Spleen (tissue), 11 donors: ENCODE measurements around the gene PLXNB1. TPM values are rescaled to one million over a fixed set of nuclear protein-coding genes. Genes with fewer than 3 reads are reported as not detected.
"Not testable (repeated sequence)": the region's sequence is repeated elsewhere in the genome, so short reads cannot be mapped to it uniquely, and the experiment has no call there.

Experiments
- DNase-seq: peaks from one replicate; pipeline ENCODE4 v3.0.0-alpha.2; 2020
- H3K27ac ChIP-seq, 8 donors: fragments of 200-600 bp; sonication (generic) in 7 of 8; 1 replicate in 4 of 8; 2 replicates in 4 of 8; pipeline versions ENCODE4 v1.5.0 to v1.8.0; 2016 to 2021; ENCODE audit warnings: inconsistent platforms in 4 of 8, mild to moderate bottlenecking in 4 of 8, moderate library complexity in 1 of 8
- H3K27me3 ChIP-seq, 7 donors: fragments of 200-600 bp; sonication (generic) in 6 of 7; replicated peaks in 1 of 7; 1 replicate in 4 of 7; 2 replicates in 3 of 7; pipeline versions ENCODE4 v1.5.0 to v1.8.0; 2016 to 2021; ENCODE audit warnings: inconsistent platforms in 3 of 7, mild to moderate bottlenecking in 1 of 7
- H3K36me3 ChIP-seq, 6 donors: fragments of 200-600 bp; sonication (generic) in 5 of 6; 1 replicate in 4 of 6; 2 replicates in 2 of 6; pipeline versions ENCODE4 v1.5.0 to v1.8.0; 2016 to 2021; ENCODE audit warnings: inconsistent platforms in 2 of 6
- H3K4me1 ChIP-seq, 6 donors: fragments of 200-600 bp; sonication (generic) in 5 of 6; 1 replicate in 3 of 6; 2 replicates in 3 of 6; pipeline versions ENCODE4 v1.5.0 to v1.8.0; 2016 to 2021; ENCODE audit warnings: inconsistent platforms in 3 of 6
- H3K4me3 ChIP-seq, 8 donors: fragments of 200-600 bp; sonication (generic) in 7 of 8; 1 replicate in 4 of 8; 2 replicates in 4 of 8; pipeline versions ENCODE4 v1.5.0 to v1.8.0; 2016 to 2021; ENCODE audit warnings: inconsistent platforms in 4 of 8, mild to moderate bottlenecking in 4 of 8, moderate library complexity in 2 of 8
- H3K9me3 ChIP-seq, 8 donors: fragments of 200-600 bp; sonication (generic) in 7 of 8; 1 replicate in 4 of 8; 2 replicates in 4 of 8; pipeline versions ENCODE4 v1.5.0 to v1.8.0; 2016 to 2021; ENCODE audit warnings: inconsistent platforms in 4 of 8
- CTCF ChIP-seq, 11 experiments: fragments of 200-600 bp in 7 of 11; fragments of 450-650 bp in 4 of 11; sonication (generic) in 4 of 11; IDR thresholded peaks in 8 of 11; conservative IDR thresholded peaks in 3 of 11; 1 replicate in 7 of 11; 2 replicates in 4 of 11; pipeline versions ENCODE4 v1.4.0 to v1.8.0; 2016 to 2021; ENCODE audit warnings: antibody characterized with exemption in 11 of 11, inconsistent platforms in 4 of 11, mild to moderate bottlenecking in 1 of 11
- POLR2A ChIP-seq, 3 donors: fragments of 450-650 bp; IDR thresholded peaks; one replicate each; pipeline ENCODE4 v1.5.1; 2017; ENCODE audit warnings: antibody characterized with exemption in 3 of 3, mild to moderate bottlenecking in 1 of 3
- POLR2AphosphoS5 ChIP-seq, 3 donors: sonication (generic); formaldehyde crosslinking; IDR thresholded peaks; one replicate each; pipeline ENCODE4 v1.5.1; 2017; ENCODE audit warnings: antibody characterized with exemption in 3 of 3
- WGBS, 5 donors: extraction: QIAGEN DNeasy Blood & Tissue Kit in 3 of 5; methylation state at CpG; one replicate each; pipeline versions ENCODE4 v1.1.5 to v1.1.7; 2013 to 2018; 5-methylcytosine and 5-hydroxymethylcytosine counted together
- intact Hi-C: fragments of 100-400 bp; cut with DNase I; formaldehyde crosslinking; loops from one replicate; pipeline ENCODE4 v1.15.0; 2023; ENCODE audit warnings: low total_unique reads
- polyA plus RNA-seq, 3 donors: library from polyadenylated mRNA; stranded (reverse); fragments of 200-250 nt; gene quantifications; one replicate each; pipeline ENCODE4 v1.2.1, GENCODE V29; 2013
- total RNA-seq, 7 donors: library from RNA; depleted of rRNA in 3 of 7; stranded (reverse); fragments of >200 nt in 3 of 7; fragmentation: NEBNext Ultra II Directional in 4 of 7; extraction: Animal tissue kit (Norgen Biotek cat#: 25700) in 4 of 7; gene quantifications; one replicate each; pipeline versions ENCODE4 v1.1.0 to v1.2.1, GENCODE V29; 2016 to 2021
- donor health status: healthy with polysubstance abuse.
- donor health status: DM: no; HTN: no; CAD: no; lungs with moderate emphysema.
- donor health status: DM: no; HTN: no; CAD: no.
- donor health status: Bipolar disorder and iron deficiency.
- donor health status: healthy.
- donor health status: DM: no; HTN: no; CAD: no.
- donor health status: DM: yes; HTN: yes; CAD: no.

Gene PLXNB1
- total and polyA plus RNA-seq, 10 donors = 12.3 to 95.9 (median 54.2) TPM

- intact Hi-C loops = no loop called here
Observed at GRCh38 chr3:48465531-48466378, 35.9 kb upstream of the PLXNB1 start.

DNA sequence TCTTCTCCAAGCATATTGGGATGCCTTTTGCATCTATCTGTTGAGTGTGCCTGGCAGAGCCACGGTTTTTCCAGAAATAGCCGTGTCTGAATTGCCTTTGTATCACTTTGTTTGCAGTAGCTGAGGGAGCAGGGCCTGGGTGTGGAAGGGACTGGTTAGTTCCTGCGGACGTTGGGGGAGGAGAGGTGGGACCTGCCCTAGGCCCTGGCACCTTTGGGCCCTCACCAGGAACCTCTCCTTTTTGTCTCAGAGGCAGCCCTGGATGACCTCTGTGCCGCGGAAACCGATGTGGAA lies 35.3 kb upstream of the PLXNB1 start:
- DNase-seq = no peak
- H3K4me3 ChIP-seq = peak overlapping the region in 1 of 8 donors; percentile 92
- H3K27ac ChIP-seq = peak overlapping the region; percentile 92 to 99 (median 98)
- H3K4me1 ChIP-seq = peaks cover 41 to 61% (median 54%) of the 10 kb centered on the region in 6 donors
- TF ChIP-seq POLR2AphosphoS5 (IDR thresholded peaks at IDR 0.05) (no peak), CTCF (IDR thresholded peaks at IDR 0.05 in 8 of 11, conservative IDR thresholded peaks at IDR 0.05 in 3 of 11) (no peak), POLR2A (IDR thresholded peaks at IDR 0.05) (no peak)
- intact Hi-C loops = no loop called here
- H3K9me3 ChIP-seq = no peaks in the 10 kb centered on the region
- WGBS, 5 donors = 36 to 59% (median 43%) methylated on average over 6 to 7 of the region's 7 CpGs
- no peaks in the 10 kb centered on the region for H3K27me3 ChIP-seq
- peaks cover 0 to 85% (median 41%) of the 10 kb centered on the region in 6 donors for H3K36me3 ChIP-seq

More at GRCh38 chr3:48465531-48466378, 35.9 kb upstream of the PLXNB1 start:
- TF ChIP-seq POLR2AphosphoS5 (IDR thresholded peaks at IDR 0.05) (peak; percentile 96 to 98 (median 97)), POLR2A (IDR thresholded peaks at IDR 0.05) (peak; percentile 46 to 95 (median 78)), CTCF (IDR thresholded peaks at IDR 0.05 in 8 of 11, conservative IDR thresholded peaks at IDR 0.05 in 3 of 11) (peak; percentile 32 to 92 (median 69))
- Histone ChIP-seq H3K27me3 (no peaks in the 10 kb centered on the region), H3K4me3 (peak overlapping the region; percentile 39 to 92 (median 67)), H3K36me3 (peaks cover 0 to 85% (median 37%) of the 10 kb centered on the region in 6 donors), H3K4me1 (peaks cover 47 to 67% (median 60%) of the 10 kb centered on the region in 6 donors), H3K27ac (peak overlapping the region; percentile 92 to 99 (median 98)), H3K9me3 (no peaks in the 10 kb centered on the region)
- peak; percentile 98 for DNase-seq
- WGBS, 5 donors = 2 to 10% (median 6%) methylated on average over 9 to 21 of the region's 21 CpGs

DNA sequence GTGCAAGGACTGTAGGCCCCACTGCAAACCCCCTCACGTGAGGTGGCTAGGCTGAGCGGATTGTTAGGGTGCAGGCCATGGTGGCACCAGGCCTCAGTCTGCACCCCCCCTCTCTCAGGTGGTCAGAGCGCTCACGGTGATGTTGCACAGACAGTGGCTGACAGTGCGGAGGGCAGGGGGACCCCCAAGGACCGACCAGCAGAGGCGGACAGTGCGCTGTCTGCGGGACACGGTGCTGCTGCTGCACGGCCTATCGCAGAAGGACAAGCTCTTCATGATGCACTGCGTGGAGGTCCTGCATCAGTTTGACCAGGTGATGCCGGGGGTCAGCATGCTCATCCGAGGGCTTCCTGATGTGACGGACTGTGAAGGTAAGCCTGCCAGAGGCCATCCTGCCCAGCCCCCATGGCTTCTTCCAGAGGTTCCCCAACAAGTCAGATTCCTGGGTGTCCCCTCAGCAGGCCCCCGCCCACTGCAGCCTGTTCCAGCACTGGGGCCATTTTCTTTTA lies 34.9 kb upstream of the PLXNB1 start:
- peak overlapping the region in 1 of 8 donors; percentile 92 for H3K4me3 ChIP-seq
- no peaks in the 10 kb centered on the region for H3K9me3 ChIP-seq
- H3K4me1 ChIP-seq = peaks cover 37 to 57% (median 50%) of the 10 kb centered on the region in 6 donors
- peaks cover 0 to 85% (median 44%) of the 10 kb centered on the region in 6 donors for H3K36me3 ChIP-seq
- peak overlapping the region in 7 of 8 donors; percentile 92 to 99 (median 97) for H3K27ac ChIP-seq
- intact Hi-C loops = loop anchor here (5.0 kb wide), 1 partner anchor 88 kb away; no protein-coding TSS in a partner anchor
- H3K27me3 ChIP-seq = no peaks in the 10 kb centered on the region
- WGBS, 5 donors = 88 to 95% (median 93%) methylated on average over 13 to 17 of the region's 17 CpGs
- peak; percentile 81 for DNase-seq
- no peak for TF ChIP-seq CTCF (IDR thresholded peaks at IDR 0.05 in 8 of 11, conservative IDR thresholded peaks at IDR 0.05 in 3 of 11)
- peak in 1 of 3 donors; percentile 69 for TF ChIP-seq POLR2AphosphoS5 (IDR thresholded peaks at IDR 0.05)
- no peak for TF ChIP-seq POLR2A (IDR thresholded peaks at IDR 0.05)

GRCh38 chr3:48463703-48464102 lies 33.8 kb upstream of the PLXNB1 start:
- TF ChIP-seq POLR2AphosphoS5 (IDR thresholded peaks at IDR 0.05) (peak in 1 of 3 donors; percentile 38), CTCF (IDR thresholded peaks at IDR 0.05 in 8 of 11, conservative IDR thresholded peaks at IDR 0.05 in 3 of 11) (no peak)
- intact Hi-C loops = loop anchor here (5.0 kb wide), 1 partner anchor 89 kb away; no protein-coding TSS in a partner anchor
- no peaks in the 10 kb centered on the region for H3K27me3 ChIP-seq
- H3K27ac ChIP-seq = peak overlapping the region in 2 of 8 donors; percentile 92 to 99
- H3K9me3 ChIP-seq = no peaks in the 10 kb centered on the region
- H3K36me3 ChIP-seq = peaks cover 0 to 85% (median 45%) of the 10 kb centered on the region in 6 donors
- H3K4me1 ChIP-seq = peaks cover 26 to 46% (median 39%) of the 10 kb centered on the region in 6 donors
- no peak overlapping the region for H3K4me3 ChIP-seq
- DNase-seq = peak; percentile 70
- 78 to 97% (median 82%) methylated on average over 6 to 9 of the region's 9 CpGs for WGBS, 5 donors

DNA sequence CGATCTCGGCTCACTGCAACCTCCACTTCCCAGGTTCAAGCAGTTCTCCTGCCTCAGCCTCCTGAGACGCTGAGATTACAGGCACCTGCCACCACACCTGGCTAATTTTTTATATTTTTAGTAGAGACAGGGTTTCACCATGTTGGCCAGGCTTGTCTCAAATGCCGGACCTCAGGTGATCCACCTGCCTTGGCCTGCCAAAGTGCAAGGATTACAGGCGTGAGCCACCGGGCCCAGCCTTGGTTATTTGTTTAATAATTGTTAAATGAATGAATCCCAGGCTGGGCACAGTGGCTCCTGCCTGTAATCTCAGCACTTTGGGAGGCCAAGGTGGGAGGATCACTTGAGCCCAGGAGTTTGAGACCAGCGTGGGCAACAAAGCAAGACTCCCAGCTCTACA lies 31.9 kb upstream of the PLXNB1 start:
- peak; percentile 34 for DNase-seq
- not testable (repeated sequence) for H3K9me3 ChIP-seq, H3K4me3 ChIP-seq, H3K27ac ChIP-seq, H3K27me3 ChIP-seq
- intact Hi-C loops = loop anchor here (5.0 kb wide), 1 partner anchor 91 kb away; no protein-coding TSS in a partner anchor
- H3K4me1 ChIP-seq = peaks cover 7 to 27% (median 20%) of the 10 kb centered on the region in 6 donors
- H3K36me3 ChIP-seq = peaks cover 0 to 85% (median 43%) of the 10 kb centered on the region in 6 donors
- WGBS, 5 donors = 93 to 97% (median 96%) methylated on average over 7 of the region's 7 CpGs
